CD14-positive monocyte (primary cell): ENCODE measurements around the gene RPS2. TPM values are rescaled to one million over a fixed set of nuclear protein-coding genes. Genes with fewer than 3 reads are reported as not detected.

Experiments
- DNase-seq, 3 donors: peaks; one replicate each; pipeline ENCODE4 v3.0.0-alpha.2; 2011 to 2022
- H2AFZ ChIP-seq: 2 replicates; pipeline ENCODE4 v1.6.0; 2012; ENCODE audit warnings: mild to moderate bottlenecking, low read depth, low read length, inconsistent platforms; ENCODE audit not compliant: insufficient read depth, poor library complexity, severe bottlenecking
- H3K27ac ChIP-seq, 2 donors: 1 replicate in 1 of 2; 2 replicates in 1 of 2; pipeline ENCODE4 v1.5.1; 2012 to 2013; ENCODE audit warnings: low read length in 2 of 2, control low read depth in 1 of 2, inconsistent platforms in 1 of 2, low read depth in 1 of 2, mild to moderate bottlenecking in 1 of 2
- H3K27me3 ChIP-seq, 2 donors: one replicate each; pipeline versions ENCODE4 v1.6.0 to v1.6.1; 2011 to 2013; ENCODE audit warnings: low read length in 2 of 2; ENCODE audit not compliant: control insufficient read depth in 2 of 2, insufficient read depth in 2 of 2
- H3K36me3 ChIP-seq, 2 donors: replicated peaks in 1 of 2; 1 replicate in 1 of 2; 2 replicates in 1 of 2; pipeline versions ENCODE4 v1.5.1 to v1.6.1; 2012 to 2013; ENCODE audit warnings: low read length in 2 of 2, control low read depth in 1 of 2, inconsistent platforms in 1 of 2, mild to moderate bottlenecking in 1 of 2; ENCODE audit not compliant: insufficient read depth in 2 of 2, control insufficient read depth in 1 of 2
- H3K4me1 ChIP-seq, 2 donors: 1 replicate in 1 of 2; 2 replicates in 1 of 2; pipeline versions ENCODE4 v1.5.1 to v1.6.1; 2012 to 2013; ENCODE audit warnings: low read length in 2 of 2, control low read depth in 1 of 2, inconsistent platforms in 1 of 2, mild to moderate bottlenecking in 1 of 2, moderate library complexity in 1 of 2; ENCODE audit not compliant: insufficient read depth in 2 of 2, control insufficient read depth in 1 of 2
- H3K4me2 ChIP-seq: replicated peaks from 2 replicates; pipeline ENCODE3; 2012; ENCODE audit warnings: low read length, moderate library complexity, mild to moderate bottlenecking; ENCODE audit not compliant: poor library complexity, severe bottlenecking; ENCODE audit errors: extremely low read depth
- H3K4me3 ChIP-seq, 3 experiments: fragments of 200-600 bp in 1 of 3; sonication (generic) in 1 of 3; replicated peaks in 1 of 3; 1 replicate in 2 of 3; 2 replicates in 1 of 3; pipeline ENCODE4 v1.5.1; 2011 to 2013; ENCODE audit warnings: low read length in 3 of 3, mild to moderate bottlenecking in 3 of 3, control low read depth in 2 of 3, low read depth in 2 of 3, inconsistent platforms in 1 of 3, moderate library complexity in 1 of 3
- H3K79me2 ChIP-seq: 2 replicates; pipeline ENCODE4 v1.6.0; 2012; ENCODE audit warnings: mild to moderate bottlenecking, control low read depth, inconsistent platforms, low read length, moderate library complexity; ENCODE audit not compliant: insufficient read depth
- H3K9ac ChIP-seq: 2 replicates; pipeline ENCODE4 v1.6.0; 2017; ENCODE audit warnings: low read length, mild to moderate bottlenecking; ENCODE audit not compliant: insufficient read depth, poor library complexity, severe bottlenecking
- H3K9me3 ChIP-seq, 2 donors: replicated peaks in 1 of 2; 1 replicate in 1 of 2; 2 replicates in 1 of 2; pipeline versions ENCODE4 v1.5.1 to v1.6.1; 2012 to 2013; ENCODE audit warnings: low read length in 2 of 2, control low read depth in 1 of 2; ENCODE audit not compliant: control insufficient read depth in 1 of 2, insufficient read depth in 1 of 2
- H4K20me1 ChIP-seq: 2 replicates; pipeline ENCODE4 v1.6.0; 2012; ENCODE audit warnings: mild to moderate bottlenecking, low read length, control low read depth, moderate library complexity; ENCODE audit not compliant: insufficient read depth
- H3K27ac Mint-ChIP-seq, 7 donors: one replicate each; pipeline ENCODE4 v1.8.0; 2020; ENCODE audit warnings: mild to moderate bottlenecking in 7 of 7, mixed read lengths in 7 of 7, moderate library complexity in 6 of 7, inconsistent platforms in 2 of 7
- H3K27me3 Mint-ChIP-seq, 3 donors: one replicate each; pipeline ENCODE4 v1.8.0; 2021 to 2022; ENCODE audit warnings: low read depth in 3 of 3, mild to moderate bottlenecking in 3 of 3, mixed read lengths in 3 of 3, moderate library complexity in 3 of 3, inconsistent platforms in 1 of 3
- H3K36me3 Mint-ChIP-seq, 2 donors: one replicate each; pipeline ENCODE4 v1.8.0; 2020; ENCODE audit warnings: mixed read lengths in 2 of 2, inconsistent platforms in 1 of 2, mild to moderate bottlenecking in 1 of 2
- H3K4me1 Mint-ChIP-seq: one replicate; pipeline ENCODE4 v1.8.0; 2020; ENCODE audit warnings: mild to moderate bottlenecking, mixed read lengths
- H3K4me3 Mint-ChIP-seq, 2 donors: one replicate each; pipeline ENCODE4 v1.8.0; 2020; ENCODE audit warnings: mild to moderate bottlenecking in 2 of 2, mixed read lengths in 2 of 2, moderate library complexity in 1 of 2
- H3K9me3 Mint-ChIP-seq, 7 donors: one replicate each; pipeline ENCODE4 v1.8.0; 2020 to 2022; ENCODE audit warnings: mixed read lengths in 7 of 7, mild to moderate bottlenecking in 6 of 7, moderate library complexity in 6 of 7, inconsistent platforms in 2 of 7
- WGBS: methylation state at CpG from one replicate; pipeline ENCODE4 v1.1.5; 2013; ENCODE audit warnings: missing lambda C conversion rate; ENCODE audit not compliant: insufficient coverage; 5-methylcytosine and 5-hydroxymethylcytosine counted together
- intact Hi-C, 2 donors: fragments of 100-400 bp; cut with micrococcal nuclease; formaldehyde crosslinking; loops; one replicate each; pipeline versions ENCODE4 v1.15.0 to v1.15.1; 2023
- polyA plus RNA-seq, 3 donors: library from polyadenylated mRNA; depleted of rRNA in 1 of 3; unstranded in 2 of 3; stranded (reverse) in 1 of 3; fragments of 300-500 nt in 2 of 3; fragments of >200 nt in 1 of 3; fragmentation: Illumina TruSeq in 2 of 3; gene quantifications; 1 replicate in 2 of 3; 2 replicates in 1 of 3; pipeline ENCODE4 v1.2.3, GENCODE V29; 2012 to 2021
- TF ChIP-seq, protein P1 (sequence below): fragments of 200-600 bp; IDR thresholded peaks from one replicate; pipeline ENCODE4 v1.8.0; 2022; ENCODE audit warnings: antibody characterized with exemption, mild to moderate bottlenecking

RPS2 gene
- polyA plus RNA-seq, 3 donors: 1,849 to 2,136 (median 1,893) TPM

GRCh38 chr16:2003827-2004641 is 39.4 kb upstream of the RPS2 start:
- Histone ChIP-seq H3K36me3 (peaks cover 39 to 44% of the 10 kb centered on the region in 2 donors), H3K4me2 (peak overlapping the region; percentile 48), H3K9ac (no peak overlapping the region), H3K27ac (no peak overlapping the region), H3K4me1 (peaks cover 28 to 51% of the 10 kb centered on the region in 2 donors), H3K9me3 (no peaks in the 10 kb centered on the region), H4K20me1 (peaks cover 67% of the 10 kb centered on the region), H3K79me2 (peaks cover 56% of the 10 kb centered on the region), H3K4me3 (peak overlapping the region in 1 of 3 experiments; percentile 36), H2AFZ (no peak overlapping the region), H3K27me3 (no peaks in the 10 kb centered on the region)
- DNase-seq: peak; percentile 86 to 91 (median 87)
- 42% methylated on average over 36 of the region's 36 CpGs for WGBS
- Mint-ChIP-seq H3K36me3 (peaks cover 22 to 43% of the 10 kb centered on the region in 2 donors), H3K27me3 (peaks cover 0 to 1% (median 0%) of the 10 kb centered on the region in 3 donors), H3K27ac (peak overlapping the region in 2 of 7 donors; percentile 12 to 77), H3K4me3 (no peak overlapping the region), H3K9me3 (peaks cover 0 to 2% (median 0%) of the 10 kb centered on the region in 7 donors), H3K4me1 (peaks cover 41% of the 10 kb centered on the region)
- TF ChIP-seq, protein P1, sequence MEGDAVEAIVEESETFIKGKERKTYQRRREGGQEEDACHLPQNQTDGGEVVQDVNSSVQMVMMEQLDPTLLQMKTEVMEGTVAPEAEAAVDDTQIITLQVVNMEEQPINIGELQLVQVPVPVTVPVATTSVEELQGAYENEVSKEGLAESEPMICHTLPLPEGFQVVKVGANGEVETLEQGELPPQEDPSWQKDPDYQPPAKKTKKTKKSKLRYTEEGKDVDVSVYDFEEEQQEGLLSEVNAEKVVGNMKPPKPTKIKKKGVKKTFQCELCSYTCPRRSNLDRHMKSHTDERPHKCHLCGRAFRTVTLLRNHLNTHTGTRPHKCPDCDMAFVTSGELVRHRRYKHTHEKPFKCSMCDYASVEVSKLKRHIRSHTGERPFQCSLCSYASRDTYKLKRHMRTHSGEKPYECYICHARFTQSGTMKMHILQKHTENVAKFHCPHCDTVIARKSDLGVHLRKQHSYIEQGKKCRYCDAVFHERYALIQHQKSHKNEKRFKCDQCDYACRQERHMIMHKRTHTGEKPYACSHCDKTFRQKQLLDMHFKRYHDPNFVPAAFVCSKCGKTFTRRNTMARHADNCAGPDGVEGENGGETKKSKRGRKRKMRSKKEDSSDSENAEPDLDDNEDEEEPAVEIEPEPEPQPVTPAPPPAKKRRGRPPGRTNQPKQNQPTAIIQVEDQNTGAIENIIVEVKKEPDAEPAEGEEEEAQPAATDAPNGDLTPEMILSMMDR: peak; percentile 99
- intact Hi-C loops: loop anchor here (10.0 kb wide), 2 partner anchors 241 to 251 kb away; partner anchors contain the start of gene ECI1 (in 1 of the 2)

GRCh38 chr16:2003231-2003826 is 38.7 kb upstream of the RPS2 start:
- Mint-ChIP-seq H3K4me1 (peaks cover 35% of the 10 kb centered on the region), H3K4me3 (no peak overlapping the region), H3K27ac (no peak overlapping the region), H3K9me3 (peaks cover 0 to 2% (median 0%) of the 10 kb centered on the region in 7 donors), H3K27me3 (peaks cover 0 to 1% (median 0%) of the 10 kb centered on the region in 3 donors), H3K36me3 (peaks cover 28 to 50% of the 10 kb centered on the region in 2 donors)
- no peak overlapping the region for H3K9ac ChIP-seq
- H3K27me3 ChIP-seq: no peaks in the 10 kb centered on the region
- peaks cover 21 to 44% of the 10 kb centered on the region in 2 donors for H3K4me1 ChIP-seq
- H3K4me2 ChIP-seq: no peak overlapping the region
- H4K20me1 ChIP-seq: peaks cover 63% of the 10 kb centered on the region
- TF ChIP-seq, protein P1: no peak
- no peaks in the 10 kb centered on the region for H3K9me3 ChIP-seq
- no peak overlapping the region for H3K4me3 ChIP-seq
- no peak overlapping the region for H2AFZ ChIP-seq
- intact Hi-C loops: loop anchor here (10.0 kb wide), 2 partner anchors 241 to 251 kb away; partner anchors contain the start of gene ECI1 (in 1 of the 2)
- H3K79me2 ChIP-seq: peaks cover 49% of the 10 kb centered on the region
- DNase-seq: no peak
- 93% methylated on average over 4 of the region's 8 CpGs for WGBS
- peaks cover 44 to 51% of the 10 kb centered on the region in 2 donors for H3K36me3 ChIP-seq
- no peak overlapping the region for H3K27ac ChIP-seq
